ENCODE measurements around the gene H2BK1.

GRCh38 chr7:151243408-151244195 lies 33.3 kb upstream of the H2BK1 start:
- TF ChIP-seq CTCF (IDR thresholded peaks at IDR 0.05; ENCODE audit: poor library complexity) (no peak), EZH2phosphoT487 (IDR thresholded peaks at IDR 0.05; ENCODE audit: low read depth, severe bottlenecking, unreplicated experiment) (no peak)

All from hepatocyte (in vitro differentiated cells).